UCSD-AML1 (cell line): Measurements from ENCODE around the gene SCD5.

Experiments used
- DNase-seq: peaks from one replicate; lab custom pipeline; 2025; ENCODE audit not compliant: unreplicated experiment; lab: John Stamatoyannopoulos, UW

The SCD5 gene

DNA sequence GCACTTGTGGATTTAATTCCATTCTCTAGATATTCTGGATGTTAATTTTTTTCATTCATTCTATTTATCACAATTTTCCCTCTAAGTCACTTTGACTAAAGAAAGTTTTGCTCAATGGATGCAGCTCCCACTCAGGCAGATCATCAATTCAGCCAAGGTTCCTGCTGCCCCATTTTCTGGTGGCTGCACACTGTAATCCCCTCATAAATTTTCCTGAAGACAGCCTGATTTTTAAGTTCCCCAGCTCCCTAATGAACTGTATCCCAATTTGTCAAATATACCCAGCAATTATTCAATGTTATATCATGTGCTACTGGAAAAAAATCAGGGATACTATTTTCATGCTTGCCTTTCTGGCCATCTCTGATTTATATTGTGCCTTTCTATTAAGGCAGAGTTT is 61.2 kb downstream of the SCD5 start:
- no peak for DNase-seq

- DNase-seq, result no peak
These were observed 65.0 kb downstream of the SCD5 start for GRCh38 chr4:82733636-82734035.

GRCh38 chr4:82728301-82728700 is 70.3 kb downstream of the SCD5 start:
- DNase-seq, result no peak

GRCh38 chr4:82726596-82726995 is 72.0 kb downstream of the SCD5 start:
- no peak for DNase-seq

DNA sequence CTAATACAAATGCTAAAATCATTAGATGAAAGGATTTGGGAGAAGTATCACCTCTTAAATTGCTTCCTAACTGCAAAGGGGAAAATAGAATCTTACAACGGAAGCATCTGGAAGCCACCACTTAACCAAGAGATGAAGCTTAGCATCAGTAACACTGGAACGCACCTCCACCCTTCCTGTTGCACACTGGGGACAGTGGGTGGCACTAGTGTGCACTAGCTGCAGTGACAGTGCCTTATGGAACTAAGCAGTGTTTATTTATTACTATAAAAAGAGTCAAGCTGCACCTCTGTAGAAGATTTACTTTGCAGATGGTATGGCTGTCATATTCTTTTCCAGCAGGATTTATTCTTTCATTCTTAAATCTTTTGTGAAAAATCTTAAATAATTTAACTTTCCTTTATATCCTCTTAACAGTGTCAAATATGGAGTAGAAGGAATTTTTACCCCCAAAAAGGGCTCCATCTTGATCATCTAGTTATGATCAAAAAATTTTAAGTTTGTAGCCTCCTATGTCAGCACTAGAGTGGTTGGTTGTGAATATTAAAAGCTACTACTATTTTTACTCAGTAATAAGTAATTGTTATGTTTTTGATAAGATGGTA is 76.7 kb downstream of the SCD5 start:
- DNase-seq, result peak; percentile 13

- no peak for DNase-seq
These were observed 80.2 kb downstream of the SCD5 start for GRCh38 chr4:82718162-82718940.

- DNase-seq, result no peak
These were observed 82.6 kb downstream of the SCD5 start for GRCh38 chr4:82715731-82716617.

DNA sequence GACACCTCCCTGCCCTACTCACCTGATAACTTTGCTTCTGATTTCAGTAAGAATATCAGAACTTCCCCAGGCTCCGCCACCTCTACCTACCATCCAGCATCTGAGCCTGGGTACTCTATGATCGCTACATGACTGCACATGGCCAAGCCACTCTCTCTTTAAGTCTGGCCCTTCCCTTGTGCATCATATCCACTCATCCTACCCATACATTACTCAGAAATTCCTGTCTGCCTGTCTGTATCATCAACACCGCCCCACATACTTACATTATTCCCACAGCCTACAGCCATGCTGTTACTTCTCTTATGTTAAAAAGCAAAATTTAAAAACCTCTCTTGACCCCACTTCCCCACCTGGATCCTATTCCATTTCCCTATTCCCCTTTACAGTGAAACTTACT is 84.7 kb downstream of the SCD5 start:
- no peak for DNase-seq

GRCh38 chr4:82712561-82712960 is 86.0 kb downstream of the SCD5 start:
- no peak for DNase-seq

GRCh38 chr4:82711158-82711785 is 87.3 kb downstream of the SCD5 start:
- no peak for DNase-seq

GRCh38 chr4:82710197-82710929 is 88.2 kb downstream of the SCD5 start:
- DNase-seq, result no peak

GRCh38 chr4:82708982-82709381 is 89.6 kb downstream of the SCD5 start:
- DNase-seq, result no peak

DNA sequence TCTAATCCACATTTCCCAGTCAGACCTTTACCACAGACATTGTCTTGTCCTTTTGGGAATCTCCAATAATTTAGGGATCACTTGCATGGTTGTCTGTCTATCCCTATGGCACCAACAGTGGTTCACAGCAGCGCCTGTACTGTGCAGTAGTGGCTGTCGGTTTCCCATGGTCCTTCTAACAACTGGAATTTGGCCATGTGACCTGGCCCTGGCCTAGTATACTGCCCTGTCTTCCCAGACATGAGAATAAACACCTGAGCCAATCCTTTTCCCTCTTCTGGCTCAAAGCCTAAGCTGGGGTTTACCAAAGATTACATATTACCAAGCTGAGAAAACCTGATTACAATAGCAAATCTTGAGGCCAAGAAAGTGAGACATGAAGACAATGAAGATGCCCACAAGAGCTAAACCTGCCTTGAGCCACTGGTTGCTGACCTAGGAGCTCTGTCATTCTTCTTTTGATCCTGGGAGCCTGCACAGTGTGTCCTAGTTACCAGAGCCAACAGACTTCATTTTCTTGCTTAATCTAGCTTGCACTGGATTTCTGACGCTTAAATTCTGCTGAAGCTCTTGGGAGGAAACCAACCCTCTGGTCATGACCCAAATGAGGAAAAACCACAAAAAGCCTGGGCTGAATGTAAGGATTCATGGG is 92.1 kb downstream of the SCD5 start:
- DNase-seq, result no peak

GRCh38 chr4:82705928-82706300 is 92.7 kb downstream of the SCD5 start:
- DNase-seq, result no peak

DNA sequence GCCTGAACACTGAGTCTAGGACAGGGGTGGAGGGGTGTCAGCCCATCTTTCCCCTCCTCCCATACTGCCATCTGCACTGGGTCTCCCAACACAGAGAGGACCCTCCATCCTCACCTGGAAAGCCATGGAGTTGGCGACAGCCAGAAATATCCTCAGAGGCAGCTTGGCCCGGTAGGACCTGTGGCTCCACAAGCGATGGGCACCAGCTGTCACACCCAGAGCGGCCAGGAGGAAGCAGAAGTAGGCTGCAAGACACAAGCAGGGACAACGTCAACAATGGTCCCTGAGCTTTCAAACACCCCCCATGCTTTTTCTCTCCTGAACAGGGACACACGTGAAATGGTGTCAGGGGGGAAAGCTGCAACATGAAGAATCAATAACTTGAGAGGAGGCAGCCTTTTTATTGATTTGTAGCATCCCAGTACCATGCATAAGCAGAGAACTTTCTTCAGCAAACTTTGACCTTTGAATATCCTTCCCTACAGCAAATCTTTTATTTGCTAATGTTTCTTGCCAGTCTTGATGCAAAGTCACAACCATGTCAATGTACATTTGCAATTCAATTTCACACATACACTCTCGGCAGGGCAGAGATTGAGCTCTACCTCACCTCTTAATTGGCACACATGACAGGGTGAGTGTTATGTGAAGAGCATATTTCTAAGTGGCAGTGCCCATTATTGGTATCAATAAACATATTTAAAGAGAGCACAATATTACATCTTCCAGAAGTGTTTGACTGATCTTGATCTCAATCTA is 93.2 kb downstream of the SCD5 start:
- no peak for DNase-seq

DNA sequence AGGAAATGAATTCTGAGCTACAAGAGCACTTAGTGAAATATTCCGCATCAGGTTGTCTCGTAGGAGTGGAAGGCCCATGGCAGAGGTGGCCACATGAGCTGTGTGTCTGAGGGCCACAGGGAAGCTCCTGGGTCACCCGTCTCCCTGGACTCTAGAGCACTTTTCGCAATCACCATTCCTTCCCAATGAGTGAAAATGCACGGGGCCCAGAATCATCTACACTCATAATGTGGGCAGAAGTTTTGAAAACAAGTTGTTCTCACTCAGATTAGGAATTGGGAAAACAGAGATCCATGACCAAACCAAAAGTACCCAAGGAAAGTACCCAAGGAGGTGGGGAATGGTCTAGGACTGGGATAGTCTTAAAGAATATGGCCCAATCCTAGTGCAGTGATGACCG is 94.4 kb downstream of the SCD5 start:
- no peak for DNase-seq

GRCh38 chr4:82698412-82698811 is 100.2 kb downstream of the SCD5 start:
- no peak for DNase-seq

DNA sequence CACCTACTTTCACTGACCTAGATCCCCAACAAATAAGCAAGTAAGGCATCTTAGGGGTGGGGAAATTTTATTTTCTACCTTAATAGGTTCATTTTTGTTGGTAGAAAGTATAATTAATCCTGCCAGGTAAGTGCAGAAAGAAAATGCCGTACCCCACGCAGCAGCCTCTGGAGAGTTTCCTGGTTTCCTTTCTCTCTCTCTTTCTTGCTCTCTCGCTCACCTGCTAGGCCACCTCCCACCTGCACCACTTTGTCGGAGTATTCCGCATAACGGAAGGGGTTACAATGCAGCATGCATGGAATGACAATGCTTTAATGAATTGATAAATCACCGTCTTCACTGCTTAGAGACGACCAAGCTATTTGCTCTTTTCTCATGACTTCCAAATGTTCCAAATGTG is 101.0 kb downstream of the SCD5 start:
- no peak for DNase-seq

DNA sequence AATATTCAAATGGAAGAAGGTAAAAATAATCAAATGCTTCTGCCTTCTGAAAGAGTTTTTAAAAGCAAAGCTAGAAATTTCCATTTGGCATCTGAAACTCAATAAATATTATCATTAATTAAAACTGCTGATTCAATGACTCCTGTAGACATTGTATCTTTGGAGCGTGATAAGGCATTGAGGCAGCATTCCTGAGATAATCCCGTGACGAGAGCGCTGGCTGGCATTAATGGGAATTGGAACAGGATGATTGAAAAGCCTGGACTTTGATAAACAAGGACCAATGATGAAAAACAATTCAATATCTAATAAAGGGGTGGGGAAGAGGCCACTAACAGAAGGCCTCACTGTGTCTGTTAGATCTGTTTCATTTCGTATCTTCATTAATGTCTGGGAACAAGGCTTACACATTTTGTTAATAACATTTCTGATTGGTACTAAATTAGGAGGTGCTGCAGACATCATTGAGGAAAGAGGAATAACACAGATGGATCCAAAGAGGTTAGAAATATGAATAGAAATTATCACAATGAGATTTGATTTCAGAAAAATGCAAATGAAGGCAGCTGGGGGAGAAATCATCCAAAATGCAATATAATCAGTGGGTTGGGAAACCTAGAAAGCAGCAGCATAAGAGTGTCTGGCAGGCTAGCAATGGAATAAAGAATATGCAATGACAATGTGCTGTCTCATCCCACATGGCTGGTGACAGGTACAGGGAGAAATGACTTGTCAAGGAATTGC is 102.3 kb downstream of the SCD5 start:
- DNase-seq, result no peak
